GM12878 (cell line): ENCODE data around the gene PTGES3L. TPM values are rescaled to one million over a fixed set of nuclear protein-coding genes. Genes with fewer than 3 reads are reported as not detected.

Source experiments
- ATAC-seq: fragments of 200-7000 bp; cut with Tn5 transposase; 3 replicates; pipeline ENCODE4 v1.9.1; 2020; ENCODE audit warnings: mild to moderate bottlenecking, moderate library complexity
- BruUV-seq: library from RNA; stranded (reverse); fragments of 400-500 nt; replicated peaks from 2 replicates; lab custom pipeline; 2021; lab: Mats Ljungman, UMichigan
- CTCF ChIA-PET: fragments of 300-600 bp; sonication (Branson Sonifier 250); formaldehyde crosslinking; extraction: SDS; loops from one replicate; lab custom pipeline; 2021; ENCODE audit warnings: inconsistent platforms; lab: Yijun Ruan, JAX
- POLR2A ChIA-PET: fragments of 350-600 bp; formaldehyde crosslinking; extraction: SDS; loops from one replicate; lab custom pipeline; 2021; ENCODE audit warnings: inconsistent platforms; lab: Charles Lee
- RAD21 ChIA-PET: fragments of 300-600 bp; sonication (Branson Sonifier 250); formaldehyde crosslinking; loops from one replicate; lab custom pipeline; 2023; ENCODE audit warnings: antibody characterized with exemption; ENCODE audit not compliant: unreplicated experiment; lab: Charles Lee
- SMC1A ChIA-PET: fragments of 300-600 bp; sonication (Branson Sonifier 250); formaldehyde crosslinking; loops from one replicate; lab custom pipeline; 2023; ENCODE audit not compliant: unreplicated experiment, uncharacterized antibody; lab: Charles Lee
- DNase-seq: peaks from one replicate; pipeline ENCODE4 v3.0.0-alpha.2; 2011; ENCODE audit warnings: low read depth, low spot score
- FAIRE-seq: peaks from 3 replicates; lab custom pipeline; 2011; peaks lifted over from hg19 to GRCh38; lab: Jason Lieb, UNC
- H2AFZ ChIP-seq: 2 replicates; pipeline ENCODE4 v1.6.0; 2011; ENCODE audit warnings: low read depth, low read length, control low read depth; ENCODE audit not compliant: control insufficient read depth
- H3K27ac ChIP-seq: 2 replicates; pipeline ENCODE4 v1.5.1; 2011; ENCODE audit warnings: control low read depth; ENCODE audit not compliant: control insufficient read depth, insufficient read depth
- H3K27me3 ChIP-seq, 2 experiments: replicated peaks in 1 of 2; 2 replicates each; pipeline versions ENCODE4 v1.6.0 to v1.6.1; 2011; ENCODE audit warnings: low read length in 1 of 2; ENCODE audit not compliant: control insufficient read depth in 2 of 2, insufficient read depth in 2 of 2
- H3K36me3 ChIP-seq, 2 experiments: 2 replicates each; pipeline ENCODE4 v1.5.1; 2011; ENCODE audit warnings: low read length in 1 of 2; ENCODE audit not compliant: control insufficient read depth in 2 of 2, insufficient read depth in 2 of 2
- H3K4me1 ChIP-seq: 2 replicates; pipeline ENCODE4 v1.6.1; 2011; ENCODE audit warnings: mild to moderate bottlenecking, low read length, moderate library complexity, mixed read lengths; ENCODE audit not compliant: control insufficient read depth, insufficient read depth
- H3K4me2 ChIP-seq: 2 replicates; pipeline ENCODE4 v1.6.0; 2011; ENCODE audit warnings: control low read depth; ENCODE audit not compliant: control insufficient read depth, insufficient read depth
- H3K4me3 ChIP-seq: fragments of 200-600 bp; sonication (generic); 2 replicates; pipeline ENCODE4 v1.5.1; 2016
- H3K79me2 ChIP-seq: 2 replicates; pipeline ENCODE4 v1.6.0; 2011; ENCODE audit warnings: low read length; ENCODE audit not compliant: control insufficient read depth, insufficient read depth
- H3K9ac ChIP-seq: 2 replicates; pipeline ENCODE4 v1.8.0; 2011; ENCODE audit warnings: low read length, control low read depth, mixed read lengths; ENCODE audit not compliant: control insufficient read depth, insufficient read depth
- H3K9me3 ChIP-seq: replicated peaks from 3 replicates; pipeline ENCODE4 v1.5.1; 2011; ENCODE audit warnings: mild to moderate bottlenecking, low read length; ENCODE audit not compliant: control insufficient read depth, insufficient read depth
- H4K20me1 ChIP-seq: 2 replicates; pipeline ENCODE4 v1.6.0; 2011; ENCODE audit not compliant: control insufficient read depth, insufficient read depth
- EZH2 ChIP-seq: IDR thresholded peaks from 2 replicates; pipeline ENCODE4 v1.6.1; 2012; ENCODE audit warnings: low read depth, mild to moderate bottlenecking, control low read depth, inconsistent platforms, low read length, borderline replicate concordance; ENCODE audit not compliant: control insufficient read depth
- HDAC6 ChIP-seq: fragments of 200-600 bp; sonication (generic); IDR thresholded peaks from one replicate; pipeline ENCODE4 v1.8.0; 2017; ENCODE audit warnings: antibody characterized with exemption; ENCODE audit not compliant: unreplicated experiment
- RFX5 ChIP-seq: IDR thresholded peaks from 2 replicates; pipeline ENCODE4 v1.6.1; 2011; ENCODE audit warnings: low read depth, low read length, improper control_type of control experiment
- SIN3A ChIP-seq: IDR thresholded peaks from 2 replicates; pipeline ENCODE4 v1.6.1; 2012; ENCODE audit warnings: low read depth, low read length, improper control_type of control experiment
- SMC3 ChIP-seq: IDR thresholded peaks from 2 replicates; pipeline ENCODE4 v1.6.1; 2011; ENCODE audit warnings: low read length, improper control_type of control experiment, borderline replicate concordance
- TCF7 ChIP-seq: IDR thresholded peaks from 2 replicates; pipeline ENCODE4 v1.6.1; 2014; ENCODE audit warnings: antibody characterized with exemption, borderline replicate concordance
- WGBS: methylation state at CpG from one replicate; pipeline ENCODE4 v1.1.6; 2016; ENCODE audit warnings: low lambda C conversion rate; ENCODE audit not compliant: insufficient replicate concordance, insufficient coverage; ENCODE audit errors: missing lambda C conversion rate; 5-methylcytosine and 5-hydroxymethylcytosine counted together
- in situ Hi-C: fragments of 300-500 bp; cut with MboI; formaldehyde crosslinking; loops from 9 replicates; pipeline ENCODE4 v1.14.3; 2018; ENCODE audit warnings: mixed read lengths
- intact Hi-C: fragments of 100-400 bp; cut with micrococcal nuclease; formaldehyde crosslinking; loops from one replicate; pipeline ENCODE4 v1.14.2; 2022; ENCODE audit not compliant: unreplicated experiment
- polyA plus RNA-seq, 11 experiments: library from polyadenylated mRNA; depleted of rRNA in 4 of 11; unstranded in 6 of 11; stranded (reverse) in 5 of 11; fragments of >200 nt; fragmentation: Nextera tagmentation in 4 of 11; fragmentation: Illumina TruSeq in 1 of 11; extraction: Ambion mirVana in 4 of 11; extraction: Trizol in 1 of 11; gene quantifications; 1 replicate in 1 of 11; 2 replicates in 10 of 11; pipeline versions ENCODE4 v1.2.1 to v1.2.3, GENCODE V29; 2011 to 2016; ENCODE audit warnings: inconsistent platforms in 2 of 11, missing spikeins in 2 of 11, low read depth in 1 of 11
- total RNA-seq, 4 experiments: library from RNA; depleted of rRNA in 3 of 4; stranded (reverse); fragments of >200 nt in 3 of 4; fragmentation: Illumina TruSeq in 1 of 4; extraction: Trizol in 1 of 4; gene quantifications; 2 replicates each; pipeline versions ENCODE4 v1.2.1 to v1.2.3, GENCODE V29; 2013 to 2021
- TF ChIP-seq, protein P1 (sequence below): IDR thresholded peaks from 2 replicates; pipeline ENCODE4 v1.6.1; 2012; ENCODE audit warnings: low read depth, low read length, improper control_type of control experiment

PTGES3L gene
- total and polyA plus RNA-seq, 10 of the 15 experiments (the other 5 are each of a cell fraction or from before 2014, with no cell fraction given), result 0.11 to 2.3 (median 0.98) TPM

- no peaks in the 10 kb centered on the region for H3K9me3 ChIP-seq
- no peaks in the 10 kb centered on the region for H3K36me3 ChIP-seq
- no peak overlapping the region for H3K9ac ChIP-seq
- H3K4me1 ChIP-seq, result peaks cover 7% of the 10 kb centered on the region; the same call in 1 of the 2 replicates
- no peak overlapping the region for H3K4me3 ChIP-seq
- POLR2A ChIA-PET, result interaction anchor here (0.9 kb wide), 1 partner anchor 15 kb away, joined by 3 read pairs; no protein-coding TSS in a partner anchor
- WGBS, result 34% methylated on average over 10 of the region's 27 CpGs
- no peak overlapping the region for H3K27ac ChIP-seq
- ATAC-seq (no peak), DNase-seq (no peak), FAIRE-seq (no peak)
- no peaks in the 10 kb centered on the region for H3K79me2 ChIP-seq
- no TSS peak for BruUV-seq
- H3K27me3 ChIP-seq, result no peaks in the 10 kb centered on the region
- intact Hi-C loops (no loop called here), in situ Hi-C loops (loop anchor here (10.0 kb wide), 1 partner anchor 190 kb away; the partner anchor contains the start of gene TMEM106A)
- SMC1A ChIA-PET, result no interaction called here
- no peak overlapping the region for H2AFZ ChIP-seq
- H4K20me1 ChIP-seq, result no peaks in the 10 kb centered on the region
- no peak for TF ChIP-seq TCF7
- TF ChIP-seq, protein P1, sequence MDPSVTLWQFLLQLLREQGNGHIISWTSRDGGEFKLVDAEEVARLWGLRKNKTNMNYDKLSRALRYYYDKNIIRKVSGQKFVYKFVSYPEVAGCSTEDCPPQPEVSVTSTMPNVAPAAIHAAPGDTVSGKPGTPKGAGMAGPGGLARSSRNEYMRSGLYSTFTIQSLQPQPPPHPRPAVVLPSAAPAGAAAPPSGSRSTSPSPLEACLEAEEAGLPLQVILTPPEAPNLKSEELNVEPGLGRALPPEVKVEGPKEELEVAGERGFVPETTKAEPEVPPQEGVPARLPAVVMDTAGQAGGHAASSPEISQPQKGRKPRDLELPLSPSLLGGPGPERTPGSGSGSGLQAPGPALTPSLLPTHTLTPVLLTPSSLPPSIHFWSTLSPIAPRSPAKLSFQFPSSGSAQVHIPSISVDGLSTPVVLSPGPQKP, result no peak
- TF ChIP-seq SMC3, result no peak
- TF ChIP-seq RFX5, result no peak
- no peak for TF ChIP-seq EZH2
- no peak for TF ChIP-seq HDAC6
- no peak for TF ChIP-seq SIN3A
- RAD21 ChIA-PET, result interaction anchor here (1.4 kb wide), 2 partner anchors 144 to 309 kb away, joined by 8 to 9 read pairs; no protein-coding TSS in a partner anchor
- H3K4me2 ChIP-seq, result no peak overlapping the region
- CTCF ChIA-PET, result interaction anchor here (1.3 to 1.9 kb wide), 5 partner anchors 19 to 312 kb away, joined by 3 to 14 read pairs (median 7); partner anchors contain the start of genes IFI35 and RPL27
Observed at GRCh38 chr17:43025290-43025657, 45.4 kb upstream of the PTGES3L start.
